ENCODE results near the gene MAN1A1. TPM values are rescaled to one million over a fixed set of nuclear protein-coding genes. Genes with fewer than 3 reads are reported as not detected.

MAN1A1 gene
- polyA plus RNA-seq, 3 donors = 11.0 to 20.4 (median 16.1) TPM

DNA sequence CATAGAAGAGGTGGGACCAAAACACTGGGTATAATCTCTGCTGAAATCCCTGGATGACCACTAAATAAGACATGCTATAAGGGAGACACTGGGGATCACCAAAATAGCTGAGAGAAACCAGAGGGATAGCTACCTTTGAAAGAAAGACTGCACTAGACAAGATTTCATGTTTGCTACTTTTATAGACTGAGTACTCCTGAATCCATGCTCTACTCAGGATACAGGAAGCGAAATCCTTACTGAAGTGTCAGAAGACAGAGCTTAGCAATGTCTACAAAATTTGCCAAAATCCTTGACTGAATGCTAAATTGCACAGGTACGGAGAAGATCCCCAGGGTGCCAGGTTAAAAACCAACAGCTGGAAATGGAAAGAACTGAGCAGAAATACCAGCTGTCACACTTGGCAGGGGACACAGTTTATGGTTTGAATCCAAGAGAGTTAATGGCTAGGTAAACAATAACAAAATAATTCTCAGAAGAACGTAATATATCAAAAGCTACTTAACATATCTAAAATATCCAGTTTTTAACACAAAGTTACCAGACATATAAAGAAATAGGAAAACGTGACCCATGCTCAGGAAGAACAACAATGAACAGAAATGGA is 125.4 kb downstream of the MAN1A1 start:
- no peak overlapping the region for H3K4me2 ChIP-seq (replicated peaks; ENCODE audit: extremely low read depth, low read length, poor library complexity, severe bottlenecking)
- no peak overlapping the region for H3K27ac Mint-ChIP-seq
- no peak overlapping the region for H3K27ac ChIP-seq (ENCODE audit: low read depth in 1 of 2, low read length in 2 of 2)
- H3K4me3 ChIP-seq (replicated peaks in 1 of 3; ENCODE audit: low read depth in 2 of 3, low read length in 3 of 3) = no peak overlapping the region
- H3K27me3 Mint-ChIP-seq (ENCODE audit: low read depth in 3 of 3) = no peaks in the 10 kb centered on the region
- H3K4me1 ChIP-seq (ENCODE audit: control insufficient read depth in 1 of 2, insufficient read depth in 2 of 2, low read length in 2 of 2) = no peaks in the 10 kb centered on the region
- TF ChIP-seq CTCF (IDR thresholded peaks at IDR 0.05) = no peak
- peaks cover 1 to 7% of the 10 kb centered on the region in 2 donors for H3K36me3 Mint-ChIP-seq
- WGBS (ENCODE audit: insufficient coverage) = 100% methylated on average over 2 of the region's 4 CpGs
- no peaks in the 10 kb centered on the region for H3K4me1 Mint-ChIP-seq
- H3K36me3 ChIP-seq (replicated peaks in 1 of 2; ENCODE audit: control insufficient read depth in 1 of 2, insufficient read depth in 2 of 2, low read length in 2 of 2) = no peaks in the 10 kb centered on the region
- no peak overlapping the region for H3K4me3 Mint-ChIP-seq
- no peaks in the 10 kb centered on the region for H3K9me3 ChIP-seq (replicated peaks in 1 of 2; ENCODE audit: control insufficient read depth in 1 of 2, insufficient read depth in 1 of 2, low read length in 2 of 2)
- no peaks in the 10 kb centered on the region for H3K9me3 Mint-ChIP-seq
- H3K9ac ChIP-seq (ENCODE audit: insufficient read depth, low read length, poor library complexity, severe bottlenecking) = no peak overlapping the region
- H3K79me2 ChIP-seq (ENCODE audit: insufficient read depth, low read length) = no peaks in the 10 kb centered on the region
- no peaks in the 10 kb centered on the region for H4K20me1 ChIP-seq (ENCODE audit: insufficient read depth, low read length)
- H2AFZ ChIP-seq (ENCODE audit: insufficient read depth, low read depth, low read length, poor library complexity, severe bottlenecking) = no peak overlapping the region
- intact Hi-C loops (cut with micrococcal nuclease) = no loop called here
- H3K27me3 ChIP-seq (ENCODE audit: control insufficient read depth in 2 of 2, insufficient read depth in 2 of 2, low read length in 2 of 2) = no peaks in the 10 kb centered on the region
- DNase-seq = no peak

DNA sequence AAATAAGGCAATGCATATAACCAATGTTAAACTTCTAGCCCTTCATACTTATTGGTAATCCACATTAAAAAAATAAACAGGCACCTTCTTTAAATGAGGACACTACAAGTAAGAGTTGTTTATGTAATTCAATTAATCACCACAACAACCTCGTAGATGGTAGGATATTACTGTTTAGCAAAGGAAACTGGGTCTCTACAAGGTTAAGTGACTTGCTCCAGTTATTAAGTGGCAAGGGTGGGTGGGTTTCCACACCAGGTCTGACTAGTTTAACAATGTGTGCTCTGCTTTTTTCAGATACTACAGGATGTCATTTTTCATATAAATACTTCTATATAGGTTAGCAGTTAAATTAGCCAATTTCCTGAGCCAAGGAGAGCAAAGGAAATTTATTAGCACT is 129.1 kb downstream of the MAN1A1 start:
- Mint-ChIP-seq H3K27me3 (ENCODE audit: low read depth in 3 of 3) (no peaks in the 10 kb centered on the region), H3K36me3 (peaks cover 3 to 5% of the 10 kb centered on the region in 2 donors), H3K4me1 (no peaks in the 10 kb centered on the region), H3K27ac (no peak overlapping the region), H3K4me3 (no peak overlapping the region), H3K9me3 (no peaks in the 10 kb centered on the region)
- no peaks in the 10 kb centered on the region for H3K4me1 ChIP-seq (ENCODE audit: control insufficient read depth in 1 of 2, insufficient read depth in 2 of 2, low read length in 2 of 2)
- WGBS (ENCODE audit: insufficient coverage) = no CpG with 5 or more reads among the region's 1 CpG
- H4K20me1 ChIP-seq (ENCODE audit: insufficient read depth, low read length) = no peaks in the 10 kb centered on the region
- TF ChIP-seq CTCF (IDR thresholded peaks at IDR 0.05) = no peak
- H2AFZ ChIP-seq (ENCODE audit: insufficient read depth, low read depth, low read length, poor library complexity, severe bottlenecking) = no peak overlapping the region
- no peak overlapping the region for H3K4me3 ChIP-seq (replicated peaks in 1 of 3; ENCODE audit: low read depth in 2 of 3, low read length in 3 of 3)
- no peak overlapping the region for H3K4me2 ChIP-seq (replicated peaks; ENCODE audit: extremely low read depth, low read length, poor library complexity, severe bottlenecking)
- H3K9ac ChIP-seq (ENCODE audit: insufficient read depth, low read length, poor library complexity, severe bottlenecking) = no peak overlapping the region
- intact Hi-C loops (cut with micrococcal nuclease) = no loop called here
- no peak overlapping the region for H3K27ac ChIP-seq (ENCODE audit: low read depth in 1 of 2, low read length in 2 of 2)
- H3K27me3 ChIP-seq (ENCODE audit: control insufficient read depth in 2 of 2, insufficient read depth in 2 of 2, low read length in 2 of 2) = no peaks in the 10 kb centered on the region
- H3K9me3 ChIP-seq (replicated peaks in 1 of 2; ENCODE audit: control insufficient read depth in 1 of 2, insufficient read depth in 1 of 2, low read length in 2 of 2) = no peaks in the 10 kb centered on the region
- H3K36me3 ChIP-seq (replicated peaks in 1 of 2; ENCODE audit: control insufficient read depth in 1 of 2, insufficient read depth in 2 of 2, low read length in 2 of 2) = no peaks in the 10 kb centered on the region
- no peaks in the 10 kb centered on the region for H3K79me2 ChIP-seq (ENCODE audit: insufficient read depth, low read length)
- no peak for DNase-seq

Data from CD14-positive monocyte (primary cell).